HEK293T (cell line): Measurements from ENCODE around the gene CHCHD5.

Experiments
- ARNT ChIP-seq: fragments of 450-650 bp; IDR thresholded peaks from 2 replicates; pipeline ENCODE4 v1.6.1; 2017; ENCODE audit warnings: mild to moderate bottlenecking
- BHLHE40 ChIP-seq: fragments of 450-650 bp; IDR thresholded peaks from 2 replicates; pipeline ENCODE4 v1.6.1; 2016; ENCODE audit warnings: mild to moderate bottlenecking, moderate library complexity, borderline replicate concordance
- ELF4 ChIP-seq: fragments of 450-650 bp; IDR thresholded peaks from 2 replicates; pipeline ENCODE4 v1.6.1; 2017; ENCODE audit warnings: antibody characterized with exemption
- FOXA1 ChIP-seq: fragments of 450-650 bp; IDR thresholded peaks from 2 replicates; pipeline ENCODE4 v1.6.1; 2016; ENCODE audit warnings: mild to moderate bottlenecking
- FOXK2 ChIP-seq: fragments of 450-650 bp; IDR thresholded peaks from 2 replicates; pipeline ENCODE4 v1.6.1; 2016; ENCODE audit warnings: mild to moderate bottlenecking
- FOXM1 ChIP-seq: fragments of 450-650 bp; IDR thresholded peaks from 2 replicates; pipeline ENCODE4 v1.6.1; 2017; ENCODE audit warnings: mild to moderate bottlenecking, borderline replicate concordance
- HDGF ChIP-seq: fragments of 450-650 bp; IDR thresholded peaks from 2 replicates; pipeline ENCODE4 v1.6.1; 2017; ENCODE audit warnings: antibody characterized with exemption, borderline replicate concordance
- LEF1 ChIP-seq: fragments of 450-650 bp; IDR thresholded peaks from 2 replicates; pipeline ENCODE4 v1.6.1; 2017; ENCODE audit warnings: mild to moderate bottlenecking, borderline replicate concordance
- NFRKB ChIP-seq: fragments of 450-650 bp; IDR thresholded peaks from 2 replicates; pipeline ENCODE4 v1.6.1; 2016; ENCODE audit warnings: mild to moderate bottlenecking, moderate library complexity
- PKNOX1 ChIP-seq: fragments of 450-650 bp; IDR thresholded peaks from 2 replicates; pipeline ENCODE4 v1.6.1; 2016
- SP1 ChIP-seq: fragments of 450-650 bp; IDR thresholded peaks from 2 replicates; pipeline ENCODE4 v1.6.1; 2017
- SUZ12 ChIP-seq: fragments of 450-650 bp; IDR thresholded peaks from 2 replicates; pipeline ENCODE4 v1.6.1; 2016; ENCODE audit warnings: mild to moderate bottlenecking
- ZNF384 ChIP-seq: fragments of 450-650 bp; IDR thresholded peaks from 2 replicates; pipeline ENCODE4 v1.6.1; 2016

- TF ChIP-seq FOXA1 (no peak), ELF4 (no peak), BHLHE40 (no peak), SP1 (no peak), FOXK2 (no peak), LEF1 (no peak), ZNF384 (no peak), HDGF (no peak), NFRKB (no peak), FOXM1 (no peak), SUZ12 (no peak), PKNOX1 (no peak), ARNT (no peak)
These were observed 9.3 kb downstream of the CHCHD5 start for GRCh38 chr2:112593736-112594135.
